ENCODE results near the gene GNPTAB. TPM values are rescaled to one million over a fixed set of nuclear protein-coding genes. Genes with fewer than 3 reads are reported as not detected.

The GNPTAB gene
- total RNA-seq, 1 experiment from 2014 or later = 14.8 TPM

DNA sequence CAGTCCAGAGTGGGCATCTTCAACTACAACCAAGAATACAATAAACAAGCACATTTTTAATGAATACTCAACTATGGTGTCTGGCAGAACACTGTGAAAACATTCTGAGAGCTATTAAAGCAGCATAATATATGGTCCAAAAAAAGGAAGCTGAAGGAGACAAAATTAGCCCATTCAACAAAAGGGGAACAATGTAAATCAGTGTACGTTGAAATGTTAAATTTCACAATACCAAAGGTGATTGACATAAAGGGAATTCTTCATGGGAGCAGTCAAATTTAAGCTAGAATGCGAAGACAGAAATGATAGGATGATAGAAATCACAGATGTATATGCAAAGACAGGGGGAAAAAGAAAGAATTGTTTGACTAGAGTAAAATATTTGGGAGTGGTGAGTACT is 50.2 kb downstream of the GNPTAB start:
- BruUV-seq (replicated peaks) = no TSS peak

DNA sequence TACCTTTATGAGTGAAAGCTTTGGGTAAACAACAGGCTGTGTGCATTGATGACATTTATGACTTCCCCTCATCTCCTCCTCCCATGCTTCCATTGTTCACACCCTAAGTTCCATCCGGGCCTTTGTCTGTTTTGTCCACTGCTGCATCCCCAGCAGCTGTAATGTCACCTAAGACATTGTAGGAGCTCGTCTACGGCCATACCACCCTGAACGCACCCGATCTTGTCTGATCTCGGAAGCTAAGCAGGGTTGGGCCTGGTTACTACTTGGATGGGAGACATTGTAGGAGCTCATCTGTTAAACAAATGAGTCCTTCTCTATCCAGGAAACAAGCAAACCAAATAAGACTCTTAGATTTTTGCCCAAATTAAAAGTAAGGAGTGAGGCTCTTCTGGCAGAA is 51.1 kb downstream of the GNPTAB start:
- DNase-seq (ENCODE audit: unreplicated experiment) = no peak
- no peaks in the 10 kb centered on the region for H3K9me3 Mint-ChIP-seq (ENCODE audit: unreplicated experiment)
- H3K4me3 Mint-ChIP-seq (ENCODE audit: unreplicated experiment) = no peak overlapping the region
- BruUV-seq (replicated peaks) = no TSS peak
- no peaks in the 10 kb centered on the region for H3K4me1 Mint-ChIP-seq (ENCODE audit: insufficient read depth, unreplicated experiment)
- ChIA-PET CTCF (interaction anchor here (0.6 to 4.2 kb wide), 9 partner anchors 14 to 990 kb away, joined by 3 to 24 read pairs (median 5); partner anchors contain the start of gene GNPTAB), POLR2A (interaction anchor here (0.7 to 1.4 kb wide), 2 partner anchors 13 to 1514 kb away, joined by 3 read pairs; no protein-coding TSS in a partner anchor)
- peaks cover 3% of the 10 kb centered on the region for H3K36me3 Mint-ChIP-seq (ENCODE audit: insufficient read depth, unreplicated experiment)
- no peaks in the 10 kb centered on the region for H3K27me3 Mint-ChIP-seq (ENCODE audit: insufficient read depth, unreplicated experiment)
- TF ChIP-seq, protein P1, sequence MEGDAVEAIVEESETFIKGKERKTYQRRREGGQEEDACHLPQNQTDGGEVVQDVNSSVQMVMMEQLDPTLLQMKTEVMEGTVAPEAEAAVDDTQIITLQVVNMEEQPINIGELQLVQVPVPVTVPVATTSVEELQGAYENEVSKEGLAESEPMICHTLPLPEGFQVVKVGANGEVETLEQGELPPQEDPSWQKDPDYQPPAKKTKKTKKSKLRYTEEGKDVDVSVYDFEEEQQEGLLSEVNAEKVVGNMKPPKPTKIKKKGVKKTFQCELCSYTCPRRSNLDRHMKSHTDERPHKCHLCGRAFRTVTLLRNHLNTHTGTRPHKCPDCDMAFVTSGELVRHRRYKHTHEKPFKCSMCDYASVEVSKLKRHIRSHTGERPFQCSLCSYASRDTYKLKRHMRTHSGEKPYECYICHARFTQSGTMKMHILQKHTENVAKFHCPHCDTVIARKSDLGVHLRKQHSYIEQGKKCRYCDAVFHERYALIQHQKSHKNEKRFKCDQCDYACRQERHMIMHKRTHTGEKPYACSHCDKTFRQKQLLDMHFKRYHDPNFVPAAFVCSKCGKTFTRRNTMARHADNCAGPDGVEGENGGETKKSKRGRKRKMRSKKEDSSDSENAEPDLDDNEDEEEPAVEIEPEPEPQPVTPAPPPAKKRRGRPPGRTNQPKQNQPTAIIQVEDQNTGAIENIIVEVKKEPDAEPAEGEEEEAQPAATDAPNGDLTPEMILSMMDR (IDR thresholded peaks at IDR 0.05; ENCODE audit: unreplicated experiment) = no peak
- no peak overlapping the region for H3K27ac Mint-ChIP-seq (ENCODE audit: low read depth, unreplicated experiment)
- intact Hi-C loops (cut with micrococcal nuclease) = loop anchor here (10.0 kb wide), 1 partner anchor 1035 kb away; no protein-coding TSS in a partner anchor

More for the DNA sequence above, 50.2 kb downstream of the GNPTAB start:
- no peak for DNase-seq (ENCODE audit: unreplicated experiment)
- Mint-ChIP-seq H3K27ac (ENCODE audit: low read depth, unreplicated experiment) (no peak overlapping the region), H3K27me3 (ENCODE audit: insufficient read depth, unreplicated experiment) (no peaks in the 10 kb centered on the region), H3K4me3 (ENCODE audit: unreplicated experiment) (no peak overlapping the region), H3K9me3 (ENCODE audit: unreplicated experiment) (no peaks in the 10 kb centered on the region), H3K4me1 (ENCODE audit: insufficient read depth, unreplicated experiment) (no peaks in the 10 kb centered on the region), H3K36me3 (ENCODE audit: insufficient read depth, unreplicated experiment) (peaks cover 7% of the 10 kb centered on the region)
- POLR2A ChIA-PET = no interaction called here
- intact Hi-C loops (cut with micrococcal nuclease) = no loop called here
- CTCF ChIA-PET = interaction anchor here (0.8 to 4.2 kb wide), 6 partner anchors 8 to 58 kb away, joined by 3 to 24 read pairs (median 10); partner anchors contain the start of gene GNPTAB
- TF ChIP-seq, protein P1 (IDR thresholded peaks at IDR 0.05; ENCODE audit: unreplicated experiment) = no peak

GRCh38 chr12:101779200-101779599 is 51.6 kb downstream of the GNPTAB start:
- no peak for DNase-seq (ENCODE audit: unreplicated experiment)
- no TSS peak for BruUV-seq (replicated peaks)
- H3K27ac Mint-ChIP-seq (ENCODE audit: low read depth, unreplicated experiment) = no peak overlapping the region
- ChIA-PET CTCF (interaction anchor here (0.6 to 4.2 kb wide), 6 partner anchors 14 to 364 kb away, joined by 3 to 24 read pairs (median 4); partner anchors contain the start of gene GNPTAB), POLR2A (interaction anchor here (1.4 kb wide), 1 partner anchor 13 kb away, joined by 3 read pairs; no protein-coding TSS in a partner anchor)
- intact Hi-C loops (cut with micrococcal nuclease) = loop anchor here (10.0 kb wide), 1 partner anchor 1036 kb away; no protein-coding TSS in a partner anchor
- no peaks in the 10 kb centered on the region for H3K36me3 Mint-ChIP-seq (ENCODE audit: insufficient read depth, unreplicated experiment)
- no peaks in the 10 kb centered on the region for H3K9me3 Mint-ChIP-seq (ENCODE audit: unreplicated experiment)
- TF ChIP-seq, protein P1 (IDR thresholded peaks at IDR 0.05; ENCODE audit: unreplicated experiment) = no peak
- no peaks in the 10 kb centered on the region for H3K4me1 Mint-ChIP-seq (ENCODE audit: insufficient read depth, unreplicated experiment)
- no peak overlapping the region for H3K4me3 Mint-ChIP-seq (ENCODE audit: unreplicated experiment)
- H3K27me3 Mint-ChIP-seq (ENCODE audit: insufficient read depth, unreplicated experiment) = no peaks in the 10 kb centered on the region

- Mint-ChIP-seq H3K27me3 (ENCODE audit: insufficient read depth, unreplicated experiment) (no peaks in the 10 kb centered on the region), H3K4me3 (ENCODE audit: unreplicated experiment) (no peak overlapping the region), H3K4me1 (ENCODE audit: insufficient read depth, unreplicated experiment) (no peaks in the 10 kb centered on the region), H3K27ac (ENCODE audit: low read depth, unreplicated experiment) (no peak overlapping the region), H3K36me3 (ENCODE audit: insufficient read depth, unreplicated experiment) (no peaks in the 10 kb centered on the region), H3K9me3 (ENCODE audit: unreplicated experiment) (no peaks in the 10 kb centered on the region)
- TF ChIP-seq, protein P1 (IDR thresholded peaks at IDR 0.05; ENCODE audit: unreplicated experiment) = no peak
- POLR2A ChIA-PET = interaction anchor here (0.6 to 1.5 kb wide), 4 partner anchors 15 to 60 kb away, joined by 3 to 4 read pairs (median 3); partner anchors contain the start of gene GNPTAB
- no TSS peak for BruUV-seq (replicated peaks)
- CTCF ChIA-PET = interaction anchor here (0.5 to 3.1 kb wide), 5 partner anchors 8 to 371 kb away, joined by 3 to 16 read pairs (median 4); partner anchors contain the start of gene GNPTAB
- intact Hi-C loops (cut with micrococcal nuclease) = loop anchor here (10.0 kb wide), 1 partner anchor 1037 kb away; no protein-coding TSS in a partner anchor
- DNase-seq (ENCODE audit: unreplicated experiment) = no peak
Observed at GRCh38 chr12:101777978-101778377, 52.8 kb downstream of the GNPTAB start.
